Measurements from ENCODE around the gene HNRNPA2B1.

HNRNPA2B1 gene

GRCh38 chr7:26183545-26184280 lies 16.8 kb downstream of the HNRNPA2B1 start:
- H3K4me3 ChIP-seq (ENCODE audit: low read length, poor library complexity, severe bottlenecking), result no peak overlapping the region
- no peak overlapping the region for H3K4me2 ChIP-seq (ENCODE audit: low read depth, low read length, poor library complexity, severe bottlenecking)
- no peaks in the 10 kb centered on the region for H3K27me3 ChIP-seq (ENCODE audit: insufficient read depth, low read length, poor library complexity, severe bottlenecking)
- H3K79me2 ChIP-seq (ENCODE audit: insufficient read depth, low read length), result 0 out of 2 replicates have a peak, but pooled peaks cover 3% of the 10 kb centered on the region
- no peaks in the 10 kb centered on the region for H3K4me1 ChIP-seq (ENCODE audit: insufficient read depth, low read length, poor library complexity, severe bottlenecking)
- no peaks in the 10 kb centered on the region for H3K9me3 ChIP-seq (ENCODE audit: insufficient read depth, low read depth, low read length)
- TF ChIP-seq EZH2phosphoT487 (IDR thresholded peaks at IDR 0.05; ENCODE audit: borderline replicate concordance) (no peak), CTCF (conservative IDR thresholded peaks at IDR 0.05; ENCODE audit: low read length) (no peak)
- H4K20me1 ChIP-seq (ENCODE audit: insufficient read depth, low read length, poor library complexity, severe bottlenecking), result peaks cover 35% of the 10 kb centered on the region
- peaks cover 19% of the 10 kb centered on the region for H3F3A ChIP-seq (ENCODE audit: low read depth)
- H3K36me3 ChIP-seq (ENCODE audit: insufficient read depth, low read length), result peaks cover 4% of the 10 kb centered on the region; the same call in 1 of the 2 replicates
- H3K9me2 ChIP-seq (replicated peaks; ENCODE audit: low read depth, low read length), result no peaks in the 10 kb centered on the region
- H2AFZ ChIP-seq (ENCODE audit: low read length), result no peak overlapping the region
- H3K9ac ChIP-seq (ENCODE audit: low read depth, low read length, poor library complexity, severe bottlenecking), result no peak overlapping the region

GRCh38 chr7:26182706-26183105 lies 17.8 kb downstream of the HNRNPA2B1 start:
- Histone ChIP-seq H3K4me3 (ENCODE audit: low read length, poor library complexity, severe bottlenecking) (no peak overlapping the region), H3K4me1 (ENCODE audit: insufficient read depth, low read length, poor library complexity, severe bottlenecking) (no peaks in the 10 kb centered on the region), H4K20me1 (ENCODE audit: insufficient read depth, low read length, poor library complexity, severe bottlenecking) (peaks cover 25% of the 10 kb centered on the region), H3K79me2 (ENCODE audit: insufficient read depth, low read length) (no peaks in the 10 kb centered on the region), H3K4me2 (ENCODE audit: low read depth, low read length, poor library complexity, severe bottlenecking) (no peak overlapping the region), H3F3A (ENCODE audit: low read depth) (peaks cover 19% of the 10 kb centered on the region), H3K27me3 (ENCODE audit: insufficient read depth, low read length, poor library complexity, severe bottlenecking) (no peaks in the 10 kb centered on the region), H3K9me2 (replicated peaks; ENCODE audit: low read depth, low read length) (no peaks in the 10 kb centered on the region), H2AFZ (ENCODE audit: low read length) (no peak overlapping the region), H3K36me3 (ENCODE audit: insufficient read depth, low read length) (no peaks in the 10 kb centered on the region), H3K9me3 (ENCODE audit: insufficient read depth, low read depth, low read length) (no peaks in the 10 kb centered on the region), H3K9ac (ENCODE audit: low read depth, low read length, poor library complexity, severe bottlenecking) (no peak overlapping the region)
- TF ChIP-seq EZH2phosphoT487 (IDR thresholded peaks at IDR 0.05; ENCODE audit: borderline replicate concordance) (no peak), CTCF (conservative IDR thresholded peaks at IDR 0.05; ENCODE audit: low read length) (no peak)

DNA sequence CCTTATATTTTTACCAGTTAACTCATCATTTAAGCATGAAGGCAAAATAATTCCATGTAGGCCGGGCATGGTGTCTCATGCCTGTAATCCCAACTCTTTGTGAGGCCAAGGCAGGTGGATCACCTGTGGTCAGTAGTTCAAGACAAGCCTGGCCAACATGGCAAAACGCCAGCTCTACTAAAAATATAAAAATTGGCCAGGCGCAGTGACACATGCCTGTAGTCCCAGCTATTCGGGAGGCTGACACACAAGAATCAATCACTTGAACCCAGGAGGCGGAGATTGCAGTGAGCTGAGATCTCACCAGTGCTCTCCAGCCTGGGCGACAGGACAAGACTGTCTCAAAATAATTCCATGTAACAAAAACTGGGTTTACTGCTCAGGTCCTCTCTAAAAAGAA lies 18.3 kb downstream of the HNRNPA2B1 start:
- H3K36me3 ChIP-seq (ENCODE audit: insufficient read depth, low read length), result no peaks in the 10 kb centered on the region
- no peaks in the 10 kb centered on the region for H3K4me1 ChIP-seq (ENCODE audit: insufficient read depth, low read length, poor library complexity, severe bottlenecking)
- TF ChIP-seq EZH2phosphoT487 (IDR thresholded peaks at IDR 0.05; ENCODE audit: borderline replicate concordance) (no peak), CTCF (conservative IDR thresholded peaks at IDR 0.05; ENCODE audit: low read length) (no peak)
- peaks cover 21% of the 10 kb centered on the region for H4K20me1 ChIP-seq (ENCODE audit: insufficient read depth, low read length, poor library complexity, severe bottlenecking)
- H3K9me2 ChIP-seq (replicated peaks; ENCODE audit: low read depth, low read length), result no peaks in the 10 kb centered on the region
- no peaks in the 10 kb centered on the region for H3K27me3 ChIP-seq (ENCODE audit: insufficient read depth, low read length, poor library complexity, severe bottlenecking)
- no peak overlapping the region for H2AFZ ChIP-seq (ENCODE audit: low read length)
- no peak overlapping the region for H3K4me2 ChIP-seq (ENCODE audit: low read depth, low read length, poor library complexity, severe bottlenecking)
- no peaks in the 10 kb centered on the region for H3K79me2 ChIP-seq (ENCODE audit: insufficient read depth, low read length)
- no peaks in the 10 kb centered on the region for H3K9me3 ChIP-seq (ENCODE audit: insufficient read depth, low read depth, low read length)
- peaks cover 18% of the 10 kb centered on the region for H3F3A ChIP-seq (ENCODE audit: low read depth)
- H3K9ac ChIP-seq (ENCODE audit: low read depth, low read length, poor library complexity, severe bottlenecking), result no peak overlapping the region
- no peak overlapping the region for H3K4me3 ChIP-seq (ENCODE audit: low read length, poor library complexity, severe bottlenecking)
